ENCODE measurements around the gene NPTX2.

The NPTX2 gene

GRCh38 chr7:98573816-98574215 lies 43.3 kb upstream of the NPTX2 start:
- TF ChIP-seq, protein P1, sequence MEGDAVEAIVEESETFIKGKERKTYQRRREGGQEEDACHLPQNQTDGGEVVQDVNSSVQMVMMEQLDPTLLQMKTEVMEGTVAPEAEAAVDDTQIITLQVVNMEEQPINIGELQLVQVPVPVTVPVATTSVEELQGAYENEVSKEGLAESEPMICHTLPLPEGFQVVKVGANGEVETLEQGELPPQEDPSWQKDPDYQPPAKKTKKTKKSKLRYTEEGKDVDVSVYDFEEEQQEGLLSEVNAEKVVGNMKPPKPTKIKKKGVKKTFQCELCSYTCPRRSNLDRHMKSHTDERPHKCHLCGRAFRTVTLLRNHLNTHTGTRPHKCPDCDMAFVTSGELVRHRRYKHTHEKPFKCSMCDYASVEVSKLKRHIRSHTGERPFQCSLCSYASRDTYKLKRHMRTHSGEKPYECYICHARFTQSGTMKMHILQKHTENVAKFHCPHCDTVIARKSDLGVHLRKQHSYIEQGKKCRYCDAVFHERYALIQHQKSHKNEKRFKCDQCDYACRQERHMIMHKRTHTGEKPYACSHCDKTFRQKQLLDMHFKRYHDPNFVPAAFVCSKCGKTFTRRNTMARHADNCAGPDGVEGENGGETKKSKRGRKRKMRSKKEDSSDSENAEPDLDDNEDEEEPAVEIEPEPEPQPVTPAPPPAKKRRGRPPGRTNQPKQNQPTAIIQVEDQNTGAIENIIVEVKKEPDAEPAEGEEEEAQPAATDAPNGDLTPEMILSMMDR (IDR thresholded peaks at IDR 0.05; ENCODE audit: control insufficient read depth, insufficient read depth, low read depth, low read length, missing control alignments) = no peak
- no peak for DNase-seq (ENCODE audit: low read depth)
- no peak overlapping the region for H3K4me3 ChIP-seq (ENCODE audit: control insufficient read depth, low read depth, low read length)

DNA sequence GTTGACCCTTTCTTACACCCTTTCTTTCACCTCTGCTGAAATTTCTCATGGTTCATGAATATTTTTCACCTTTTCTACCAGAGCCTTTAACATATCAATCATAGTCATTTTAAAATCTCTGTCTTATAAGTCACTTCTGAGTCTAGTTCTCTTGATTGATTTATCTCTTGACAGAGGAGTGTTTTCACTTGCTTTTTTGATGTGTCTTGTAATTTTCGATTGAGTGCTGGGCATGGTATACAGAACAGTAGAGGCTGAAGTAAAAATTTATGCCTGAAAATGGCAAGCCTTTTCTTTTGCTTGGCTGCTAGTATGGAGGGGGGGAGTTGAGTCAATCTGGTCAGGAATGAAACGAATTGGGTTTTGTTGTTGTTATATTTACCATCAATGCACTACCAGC lies 41.2 kb upstream of the NPTX2 start:
- no peak for DNase-seq (ENCODE audit: low read depth)
- TF ChIP-seq, protein P1 (IDR thresholded peaks at IDR 0.05; ENCODE audit: control insufficient read depth, insufficient read depth, low read depth, low read length, missing control alignments) = no peak
- no peak overlapping the region for H3K4me3 ChIP-seq (ENCODE audit: control insufficient read depth, low read depth, low read length)

DNA sequence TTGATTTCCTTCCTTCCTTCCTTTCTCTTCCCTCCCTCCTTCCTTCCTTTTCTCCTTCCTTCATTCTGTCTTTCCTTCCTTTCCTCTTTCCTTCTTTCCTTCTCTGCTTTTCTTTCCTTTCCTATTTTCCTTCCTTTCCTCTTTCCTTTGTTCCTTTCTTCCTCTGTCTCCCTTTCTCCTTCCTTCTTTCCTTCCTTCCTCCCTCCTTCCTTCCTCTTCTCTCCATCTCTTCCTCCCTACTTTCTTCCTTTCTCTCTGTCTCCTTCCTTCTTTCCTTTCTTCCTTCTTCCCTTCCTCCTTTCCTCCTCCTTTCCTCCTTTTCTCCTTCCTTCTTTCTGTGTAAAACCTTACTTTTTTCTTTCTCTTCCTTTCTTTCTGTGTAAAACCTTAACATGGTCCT lies 32.3 kb upstream of the NPTX2 start:
- H3K4me3 ChIP-seq (ENCODE audit: control insufficient read depth, low read depth, low read length) = no peak overlapping the region
- TF ChIP-seq, protein P1 (IDR thresholded peaks at IDR 0.05; ENCODE audit: control insufficient read depth, insufficient read depth, low read depth, low read length, missing control alignments) = no peak

GRCh38 chr7:98591926-98592325 lies 25.2 kb upstream of the NPTX2 start:
- H3K4me3 ChIP-seq (ENCODE audit: control insufficient read depth, low read depth, low read length) = no peak overlapping the region
- no peak for DNase-seq (ENCODE audit: low read depth)
- TF ChIP-seq, protein P1 (IDR thresholded peaks at IDR 0.05; ENCODE audit: control insufficient read depth, insufficient read depth, low read depth, low read length, missing control alignments) = no peak

More for the DNA sequence above, 32.3 kb upstream of the NPTX2 start:
- no peak for DNase-seq (ENCODE audit: low read depth)

GRCh38 chr7:98594348-98594747 lies 22.7 kb upstream of the NPTX2 start:
- no peak for DNase-seq (ENCODE audit: low read depth)
- no peak overlapping the region for H3K4me3 ChIP-seq (ENCODE audit: control insufficient read depth, low read depth, low read length)
- TF ChIP-seq, protein P1 (IDR thresholded peaks at IDR 0.05; ENCODE audit: control insufficient read depth, insufficient read depth, low read depth, low read length, missing control alignments) = no peak

- TF ChIP-seq, protein P1 (IDR thresholded peaks at IDR 0.05; ENCODE audit: control insufficient read depth, insufficient read depth, low read depth, low read length, missing control alignments) = no peak
- no peak overlapping the region for H3K4me3 ChIP-seq (ENCODE audit: control insufficient read depth, low read depth, low read length)
- no peak for DNase-seq (ENCODE audit: low read depth)
Measured at GRCh38 chr7:98594787-98595186, 22.3 kb upstream of the NPTX2 start.
